HG02973 (cell line): ENCODE results near the gene ZNF414.
A peak's percentile ranks its signal among the peaks of the same experiment; 100 is the strongest.

Experiments
- ATAC-seq: cut with Tn5 transposase; IDR thresholded peaks from one replicate; pipeline ENCODE4 v1.9.1; 2021; ENCODE audit warnings: moderate library complexity; ENCODE audit not compliant: unreplicated experiment

ZNF414 gene

GRCh38 chr19:8491574-8491973, 22.4 kb downstream of the ZNF414 start:
- no peak for ATAC-seq

- ATAC-seq = no peak
These were observed 23.1 kb downstream of the ZNF414 start for GRCh38 chr19:8490873-8491272.

GRCh38 chr19:8490395-8490760, 23.6 kb downstream of the ZNF414 start:
- ATAC-seq = no peak

- ATAC-seq = no peak
These were observed 24.2 kb downstream of the ZNF414 start for GRCh38 chr19:8489561-8490394.

- no peak for ATAC-seq
These were observed 25.6 kb downstream of the ZNF414 start for GRCh38 chr19:8488365-8488764.

GRCh38 chr19:8487137-8487851, 26.7 kb downstream of the ZNF414 start:
- no peak for ATAC-seq

GRCh38 chr19:8486661-8487136, 27.3 kb downstream of the ZNF414 start:
- no peak for ATAC-seq

GRCh38 chr19:8485561-8486371, 28.2 kb downstream of the ZNF414 start:
- ATAC-seq = no peak

GRCh38 chr19:8484331-8484894, 29.6 kb downstream of the ZNF414 start:
- no peak for ATAC-seq

GRCh38 chr19:8483165-8483564, 30.8 kb downstream of the ZNF414 start:
- no peak for ATAC-seq

- no peak for ATAC-seq
These were observed 31.3 kb downstream of the ZNF414 start for GRCh38 chr19:8482696-8483095.

- no peak for ATAC-seq
These were observed 32.4 kb downstream of the ZNF414 start for GRCh38 chr19:8481616-8482015.

GRCh38 chr19:8481201-8481600, 32.8 kb downstream of the ZNF414 start:
- ATAC-seq = no peak

GRCh38 chr19:8478598-8478997, 35.4 kb downstream of the ZNF414 start:
- ATAC-seq = no peak

GRCh38 chr19:8477889-8478288, 36.1 kb downstream of the ZNF414 start:
- no peak for ATAC-seq

GRCh38 chr19:8476524-8476923, 37.4 kb downstream of the ZNF414 start:
- ATAC-seq = no peak

GRCh38 chr19:8475005-8475404, 39.0 kb downstream of the ZNF414 start:
- ATAC-seq = no peak

- ATAC-seq = peak; percentile 60
These were observed 40.1 kb downstream of the ZNF414 start for GRCh38 chr19:8473648-8474476.

GRCh38 chr19:8469613-8470368, 44.2 kb downstream of the ZNF414 start:
- no peak for ATAC-seq
